ENCODE data around the gene CSTPP1. TPM values are rescaled to one million over a fixed set of nuclear protein-coding genes. Genes with fewer than 3 reads are reported as not detected.

The CSTPP1 gene
- total RNA-seq, 1 donor from 2014 or later, result 6.6 TPM

GRCh38 chr11:47166368-47166767 lies 229.8 kb downstream of the CSTPP1 start:
- peaks cover 45% of the 10 kb centered on the region for H3K36me3 ChIP-seq (ENCODE audit: control insufficient read depth, insufficient read depth, low read length)
- no peak for TF ChIP-seq CTCF (IDR thresholded peaks at IDR 0.05; ENCODE audit: insufficient read depth, low read length, severe bottlenecking)
- FAIRE-seq (no peak), DNase-seq (ENCODE audit: low read depth) (no peak)
- no peak overlapping the region for H3K4me3 ChIP-seq (ENCODE audit: low read depth, low read length)
- H3K27me3 ChIP-seq (ENCODE audit: control insufficient read depth, insufficient read depth, low read length), result no peaks in the 10 kb centered on the region

GRCh38 chr11:47171061-47171838 lies 234.7 kb downstream of the CSTPP1 start:
- no peak overlapping the region for H3K4me3 ChIP-seq (ENCODE audit: low read depth, low read length)
- peaks cover 52% of the 10 kb centered on the region for H3K36me3 ChIP-seq (ENCODE audit: control insufficient read depth, insufficient read depth, low read length)
- DNase-seq (ENCODE audit: low read depth), result no peak
- no peak for FAIRE-seq
- TF ChIP-seq CTCF (IDR thresholded peaks at IDR 0.05; ENCODE audit: insufficient read depth, low read length, severe bottlenecking), result no peak
- H3K27me3 ChIP-seq (ENCODE audit: control insufficient read depth, insufficient read depth, low read length), result no peaks in the 10 kb centered on the region

DNA sequence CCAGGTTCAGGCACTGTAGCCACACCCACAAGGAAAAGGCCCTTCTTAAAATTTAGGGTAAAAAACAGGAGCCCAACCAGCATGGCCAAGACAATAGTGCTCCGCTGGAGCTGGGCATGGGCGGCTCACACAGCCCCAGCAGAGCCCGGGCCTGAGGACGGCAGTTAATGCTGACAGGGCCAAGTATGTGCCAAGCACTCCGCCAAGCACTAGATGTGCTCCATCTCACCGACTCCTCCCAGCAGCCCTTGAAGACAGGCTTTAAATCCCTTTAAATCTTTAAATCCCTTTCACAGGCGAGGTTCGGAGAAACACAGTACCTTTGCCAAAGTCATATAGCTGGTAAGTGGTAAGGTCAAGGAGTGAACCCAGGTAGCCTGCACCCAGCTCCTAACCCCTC lies 235.3 kb downstream of the CSTPP1 start:
- Histone ChIP-seq H3K4me3 (ENCODE audit: low read depth, low read length) (no peak overlapping the region), H3K27me3 (ENCODE audit: control insufficient read depth, insufficient read depth, low read length) (no peaks in the 10 kb centered on the region), H3K36me3 (ENCODE audit: control insufficient read depth, insufficient read depth, low read length) (peaks cover 46% of the 10 kb centered on the region)
- no peak for DNase-seq (ENCODE audit: low read depth)
- no peak for TF ChIP-seq CTCF (IDR thresholded peaks at IDR 0.05; ENCODE audit: insufficient read depth, low read length, severe bottlenecking)
- FAIRE-seq, result no peak

DNA sequence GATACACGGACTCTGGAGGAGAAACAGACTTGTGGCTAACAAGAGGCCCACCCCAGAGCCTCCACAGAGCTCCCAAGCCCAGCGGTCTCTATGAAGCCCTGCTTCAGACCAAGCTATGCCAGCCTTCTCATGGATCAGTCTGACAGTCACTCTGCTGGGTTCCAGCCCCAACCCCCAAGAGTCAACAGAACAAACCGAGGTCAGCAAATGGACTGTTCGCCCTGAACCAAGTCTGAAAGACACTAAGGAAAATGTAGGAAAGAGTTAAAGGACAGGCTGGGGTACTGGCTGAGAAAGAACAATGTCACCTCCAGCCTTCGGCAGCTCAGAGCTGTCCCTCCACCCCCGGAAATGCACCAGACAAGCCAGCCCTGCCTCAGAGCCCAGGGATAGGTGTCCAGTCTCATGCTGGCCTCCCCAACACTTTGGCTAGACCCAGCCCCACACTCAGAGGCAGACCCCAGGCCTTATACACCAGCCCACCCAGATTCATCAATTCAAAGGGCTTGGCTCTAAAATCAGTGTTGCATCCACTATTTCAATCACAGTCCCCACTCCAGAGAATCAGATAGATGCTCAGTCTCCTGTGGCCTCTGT lies 236.3 kb downstream of the CSTPP1 start:
- Histone ChIP-seq H3K27me3 (ENCODE audit: control insufficient read depth, insufficient read depth, low read length) (no peaks in the 10 kb centered on the region), H3K4me3 (ENCODE audit: low read depth, low read length) (no peak overlapping the region), H3K36me3 (ENCODE audit: control insufficient read depth, insufficient read depth, low read length) (peaks cover 39% of the 10 kb centered on the region)
- no peak for DNase-seq (ENCODE audit: low read depth)
- TF ChIP-seq CTCF (IDR thresholded peaks at IDR 0.05; ENCODE audit: insufficient read depth, low read length, severe bottlenecking), result no peak
- FAIRE-seq, result no peak

DNA sequence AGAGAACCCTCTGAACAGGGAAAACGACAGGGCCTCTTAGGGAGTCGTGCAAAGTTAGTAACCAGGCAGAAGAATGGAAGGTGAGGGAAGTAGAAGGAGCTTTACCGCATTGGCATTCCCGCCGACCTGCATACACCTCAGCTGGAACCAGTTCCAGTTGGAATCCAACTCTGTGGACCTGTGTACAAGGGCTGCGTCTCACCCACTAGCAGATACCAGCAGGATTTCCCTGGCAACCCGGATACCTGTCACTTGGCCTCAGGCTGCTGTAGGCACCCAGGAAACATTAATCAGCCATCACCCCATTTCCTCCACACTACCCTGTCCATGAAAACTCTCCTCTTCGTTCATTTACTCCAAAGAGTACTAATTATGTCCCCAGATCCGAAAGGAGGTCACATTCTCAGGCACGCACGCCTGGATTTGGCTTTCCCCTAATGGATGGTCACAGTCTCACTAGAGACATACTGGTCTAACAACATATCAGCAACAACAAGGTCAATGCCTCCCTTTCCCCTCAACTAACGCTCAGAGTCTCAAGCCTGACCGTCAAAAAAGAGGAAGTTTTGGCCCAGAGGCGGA lies 239.3 kb downstream of the CSTPP1 start:
- no peak for TF ChIP-seq CTCF (IDR thresholded peaks at IDR 0.05; ENCODE audit: insufficient read depth, low read length, severe bottlenecking)
- H3K4me3 ChIP-seq (ENCODE audit: low read depth, low read length), result peak overlapping the region; percentile 77
- DNase-seq (ENCODE audit: low read depth), result peak; percentile 33

More for the DNA sequence above, 239.3 kb downstream of the CSTPP1 start:
- FAIRE-seq, result peak; percentile 64
- Histone ChIP-seq H3K36me3 (ENCODE audit: control insufficient read depth, insufficient read depth, low read length) (peaks cover 39% of the 10 kb centered on the region), H3K27me3 (ENCODE audit: control insufficient read depth, insufficient read depth, low read length) (no peaks in the 10 kb centered on the region)
